Activated CD4-positive, alpha-beta T cell treated with anti-CD3 and anti-CD28 coated beads, Interleukin-2, amount 10 ng/mL, durations not matched to agents 24 days and 14 days (primary cell): ENCODE data around the gene PSMB9. TPM values are rescaled to one million over a fixed set of nuclear protein-coding genes. Genes with fewer than 3 reads are reported as not detected.

Experiments
- DNase-seq: peaks from one replicate; pipeline ENCODE4 v3.0.0; 2022
- H3K27ac Mint-ChIP-seq: one replicate; pipeline ENCODE4 v1.8.0; 2022; ENCODE audit warnings: mild to moderate bottlenecking, mixed read lengths
- H3K27me3 Mint-ChIP-seq: one replicate; pipeline ENCODE4 v1.8.0; 2022; ENCODE audit warnings: mixed read lengths
- H3K36me3 Mint-ChIP-seq: one replicate; pipeline ENCODE4 v1.8.0; 2022; ENCODE audit warnings: low read depth, mild to moderate bottlenecking, mixed read lengths
- H3K4me1 Mint-ChIP-seq: one replicate; pipeline ENCODE4 v1.8.0; 2021; ENCODE audit warnings: mixed read lengths
- H3K4me3 Mint-ChIP-seq: one replicate; pipeline ENCODE4 v1.8.0; 2022; ENCODE audit warnings: mild to moderate bottlenecking, moderate library complexity, mixed read lengths
- H3K9me3 Mint-ChIP-seq: one replicate; pipeline ENCODE4 v1.8.0; 2021; ENCODE audit warnings: mixed read lengths
- intact Hi-C: fragments of 100-400 bp; cut with micrococcal nuclease; formaldehyde crosslinking; loops from one replicate; pipeline ENCODE4 v1.15.1; 2023
- total RNA-seq: library from RNA; stranded (reverse); gene quantifications from 2 replicates; pipeline ENCODE4 v1.2.3, GENCODE V29; 2022

Gene PSMB9
- total RNA-seq, 1 donor from 2014 or later: 257 TPM

DNA sequence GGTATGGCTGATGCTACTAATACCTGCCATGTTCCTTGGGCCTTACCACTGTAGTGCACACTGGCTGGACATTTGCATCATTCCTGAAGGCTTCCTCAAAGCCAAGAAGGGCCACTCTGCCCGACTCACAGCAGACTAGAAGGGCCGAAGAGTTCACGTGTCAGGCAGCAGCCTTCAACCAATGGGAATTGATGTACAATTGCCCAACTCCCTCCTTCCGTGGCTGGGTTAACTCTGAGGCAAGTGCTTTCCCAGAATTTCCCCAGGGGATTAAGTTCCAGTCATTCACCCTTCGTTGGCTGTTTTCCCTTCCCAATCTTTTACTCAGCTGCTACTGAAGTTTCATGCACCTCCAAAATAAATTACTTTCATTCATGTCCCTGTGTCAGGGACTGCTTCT, 29.8 kb downstream of the PSMB9 start:
- no peak for DNase-seq
- Mint-ChIP-seq H3K9me3 (no peaks in the 10 kb centered on the region), H3K36me3 (peaks cover 14% of the 10 kb centered on the region), H3K27ac (no peak overlapping the region), H3K27me3 (peaks cover 5% of the 10 kb centered on the region), H3K4me3 (no peak overlapping the region), H3K4me1 (peaks cover 6% of the 10 kb centered on the region)
- intact Hi-C loops: no loop called here

DNA sequence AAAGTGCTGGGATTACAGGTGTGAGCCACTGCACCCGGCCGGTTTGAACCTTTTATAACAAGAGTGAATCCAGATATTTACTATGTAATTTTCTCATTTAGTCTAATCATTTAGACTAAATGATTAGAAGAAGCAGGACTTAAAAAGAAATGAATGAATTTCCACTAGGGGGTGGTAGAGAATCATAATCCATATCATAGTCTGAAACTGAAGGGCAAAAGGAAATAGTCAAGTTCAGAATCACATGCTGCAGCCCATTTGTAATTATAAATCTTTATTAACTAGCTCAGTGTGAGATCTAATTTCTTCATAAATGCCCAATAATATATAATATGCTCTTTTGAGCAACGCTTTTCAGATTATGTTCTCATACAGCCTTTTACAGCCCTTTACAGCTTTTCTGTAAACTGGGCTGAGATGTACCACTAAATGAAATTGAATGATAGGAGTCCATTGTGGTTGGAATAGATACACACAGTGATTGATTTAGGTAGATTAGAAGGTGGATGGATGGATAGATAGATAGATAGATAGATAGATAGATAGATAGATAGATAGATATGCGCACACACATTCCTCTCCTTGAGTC, 31.8 kb downstream of the PSMB9 start:
- H3K27me3 Mint-ChIP-seq: peaks cover 5% of the 10 kb centered on the region
- H3K36me3 Mint-ChIP-seq: peaks cover 1% of the 10 kb centered on the region
- H3K27ac Mint-ChIP-seq: no peak overlapping the region
- intact Hi-C loops: loop anchor here (1.0 to 5.0 kb wide), 4 partner anchors 47 to 192 kb away; partner anchors contain the start of genes HLA-DMA and HLA-DPB1
- no peak for DNase-seq
- H3K4me3 Mint-ChIP-seq: no peak overlapping the region
- H3K9me3 Mint-ChIP-seq: no peaks in the 10 kb centered on the region
- H3K4me1 Mint-ChIP-seq: peaks cover 6% of the 10 kb centered on the region

DNA sequence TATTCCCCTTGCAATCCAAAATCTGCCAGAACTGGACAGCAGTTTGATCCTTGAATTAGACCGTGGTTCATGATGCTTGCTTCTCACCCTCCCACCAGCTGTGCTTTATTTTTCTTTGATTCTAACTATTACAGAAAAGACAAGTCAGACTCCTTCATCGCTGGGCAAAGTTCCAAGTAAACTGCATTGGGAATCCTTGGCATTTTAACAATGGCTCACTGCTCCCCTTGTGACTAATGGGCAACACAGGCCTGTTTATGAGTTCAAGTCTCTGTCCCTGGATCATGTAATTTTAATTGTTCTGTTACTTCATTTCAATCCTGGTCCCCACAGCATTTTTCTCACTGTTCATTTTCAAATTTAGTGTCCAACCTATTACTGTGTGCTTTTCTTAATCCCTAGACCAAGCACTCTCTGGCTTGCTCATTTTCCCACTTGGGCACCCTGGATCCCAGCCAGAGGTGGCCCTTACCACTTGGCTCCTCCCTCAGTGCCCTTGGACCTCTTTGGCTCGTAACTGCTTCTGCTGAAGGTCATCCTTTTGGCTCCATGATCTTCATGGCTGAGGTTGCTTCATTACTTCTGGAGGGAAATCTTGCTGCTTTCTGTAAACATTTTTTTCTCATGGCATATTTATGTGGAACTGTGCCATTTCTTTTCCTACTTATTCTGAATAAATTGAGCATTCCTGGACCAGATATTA, 32.8 kb downstream of the PSMB9 start:
- H3K27me3 Mint-ChIP-seq: peaks cover 7% of the 10 kb centered on the region
- H3K27ac Mint-ChIP-seq: no peak overlapping the region
- H3K4me3 Mint-ChIP-seq: no peak overlapping the region
- no peaks in the 10 kb centered on the region for H3K36me3 Mint-ChIP-seq
- DNase-seq: no peak
- peaks cover 6% of the 10 kb centered on the region for H3K4me1 Mint-ChIP-seq
- H3K9me3 Mint-ChIP-seq: no peaks in the 10 kb centered on the region
- intact Hi-C loops: loop anchor here (5.0 kb wide), 2 partner anchors 45 to 190 kb away; partner anchors contain the start of gene HLA-DPB1

DNA sequence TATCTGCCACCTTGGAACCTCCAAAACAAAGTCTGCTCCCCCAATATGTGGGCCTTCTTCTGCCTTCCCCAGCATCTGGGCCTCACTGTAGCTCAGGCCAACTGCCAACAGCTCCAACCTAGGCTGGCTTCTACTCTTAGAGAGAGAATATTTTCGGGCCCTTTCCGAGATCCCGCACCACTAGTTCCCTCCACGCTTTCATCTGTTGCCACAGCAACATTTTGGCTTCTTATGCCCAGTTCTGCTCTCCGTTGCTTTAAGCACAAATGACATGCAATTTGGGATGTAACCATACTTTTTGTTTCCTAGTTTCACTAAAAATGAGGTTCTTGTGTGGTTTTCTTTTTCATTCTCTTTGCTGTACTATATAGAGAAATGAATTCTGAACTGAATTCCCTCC, 33.6 kb downstream of the PSMB9 start:
- Mint-ChIP-seq H3K27me3 (peaks cover 7% of the 10 kb centered on the region), H3K27ac (no peak overlapping the region), H3K4me3 (no peak overlapping the region), H3K36me3 (no peaks in the 10 kb centered on the region), H3K9me3 (no peaks in the 10 kb centered on the region), H3K4me1 (peaks cover 3% of the 10 kb centered on the region)
- DNase-seq: no peak
- intact Hi-C loops: loop anchor here (5.0 kb wide), 2 partner anchors 45 to 190 kb away; partner anchors contain the start of gene HLA-DPB1

DNA sequence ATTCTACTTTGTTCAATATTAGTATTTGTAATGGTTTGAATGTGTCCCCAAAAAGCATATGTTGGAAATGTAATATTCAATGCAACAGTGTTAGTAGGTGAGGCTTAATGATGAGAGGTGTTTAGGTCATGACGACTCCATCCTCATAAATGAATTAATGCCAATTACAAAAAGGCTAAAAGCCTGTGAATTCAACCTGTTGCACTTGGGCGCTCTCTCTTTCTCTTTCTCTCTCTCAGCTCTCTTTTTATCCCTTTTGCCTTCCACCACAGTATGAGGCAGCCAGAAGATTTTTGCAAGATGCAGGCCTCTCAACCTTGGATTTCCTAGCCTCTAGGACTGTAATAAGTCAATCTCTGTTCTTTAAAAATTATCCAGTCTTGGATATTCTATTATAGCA, 34.6 kb downstream of the PSMB9 start:
- intact Hi-C loops: loop anchor here (5.0 kb wide), 2 partner anchors 44 to 189 kb away; partner anchors contain the start of gene HLA-DPB1
- Mint-ChIP-seq H3K9me3 (no peaks in the 10 kb centered on the region), H3K27me3 (peaks cover 7% of the 10 kb centered on the region), H3K4me3 (no peak overlapping the region), H3K27ac (no peak overlapping the region), H3K36me3 (no peaks in the 10 kb centered on the region), H3K4me1 (peaks cover 7% of the 10 kb centered on the region)
- no peak for DNase-seq

DNA sequence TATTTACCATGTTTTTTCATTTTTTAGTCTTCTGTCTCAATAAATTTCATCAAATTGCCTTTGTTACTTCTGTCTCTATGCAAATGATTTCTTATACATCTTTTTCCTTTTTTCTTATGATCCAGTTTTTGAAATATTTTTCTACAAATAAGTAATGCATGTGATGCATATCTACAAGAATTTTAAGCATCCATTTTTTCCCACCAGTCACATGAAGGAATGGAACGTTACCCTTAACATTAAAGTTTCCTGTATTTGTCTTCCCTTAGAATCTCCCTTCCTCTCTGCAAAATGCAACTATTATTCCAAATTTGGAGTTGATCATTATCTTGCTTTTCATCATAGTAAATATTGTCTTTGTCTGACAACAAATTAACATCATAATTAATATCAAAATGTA, 35.5 kb downstream of the PSMB9 start:
- H3K36me3 Mint-ChIP-seq: no peaks in the 10 kb centered on the region
- intact Hi-C loops: loop anchor here (5.0 kb wide), 2 partner anchors 43 to 188 kb away; partner anchors contain the start of gene HLA-DPB1
- H3K27ac Mint-ChIP-seq: no peak overlapping the region
- peaks cover 10% of the 10 kb centered on the region for H3K4me1 Mint-ChIP-seq
- DNase-seq: no peak
- peaks cover 7% of the 10 kb centered on the region for H3K27me3 Mint-ChIP-seq
- no peak overlapping the region for H3K4me3 Mint-ChIP-seq
- H3K9me3 Mint-ChIP-seq: no peaks in the 10 kb centered on the region

DNA sequence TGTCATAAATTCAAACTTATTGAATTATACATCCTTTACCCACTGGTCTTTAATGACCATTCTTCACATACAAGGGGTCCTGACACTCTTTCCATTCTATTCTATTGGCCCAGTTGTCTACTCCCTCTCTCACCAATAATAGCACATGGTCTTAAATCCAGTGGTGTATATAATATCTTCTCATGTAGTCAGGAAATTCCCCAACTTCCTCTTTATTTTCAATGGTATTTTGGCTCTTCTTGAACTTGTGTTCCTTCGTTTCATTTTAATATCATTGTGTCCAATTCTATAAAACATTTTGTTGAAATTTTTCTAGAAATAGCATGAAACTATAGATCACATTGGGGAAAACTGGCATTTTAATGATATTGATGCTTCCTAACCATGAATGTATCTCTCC, 36.8 kb downstream of the PSMB9 start:
- intact Hi-C loops: no loop called here
- DNase-seq: no peak
- Mint-ChIP-seq H3K36me3 (no peaks in the 10 kb centered on the region), H3K4me1 (peaks cover 21% of the 10 kb centered on the region), H3K4me3 (no peak overlapping the region), H3K27me3 (peaks cover 7% of the 10 kb centered on the region), H3K9me3 (no peaks in the 10 kb centered on the region), H3K27ac (no peak overlapping the region)

DNA sequence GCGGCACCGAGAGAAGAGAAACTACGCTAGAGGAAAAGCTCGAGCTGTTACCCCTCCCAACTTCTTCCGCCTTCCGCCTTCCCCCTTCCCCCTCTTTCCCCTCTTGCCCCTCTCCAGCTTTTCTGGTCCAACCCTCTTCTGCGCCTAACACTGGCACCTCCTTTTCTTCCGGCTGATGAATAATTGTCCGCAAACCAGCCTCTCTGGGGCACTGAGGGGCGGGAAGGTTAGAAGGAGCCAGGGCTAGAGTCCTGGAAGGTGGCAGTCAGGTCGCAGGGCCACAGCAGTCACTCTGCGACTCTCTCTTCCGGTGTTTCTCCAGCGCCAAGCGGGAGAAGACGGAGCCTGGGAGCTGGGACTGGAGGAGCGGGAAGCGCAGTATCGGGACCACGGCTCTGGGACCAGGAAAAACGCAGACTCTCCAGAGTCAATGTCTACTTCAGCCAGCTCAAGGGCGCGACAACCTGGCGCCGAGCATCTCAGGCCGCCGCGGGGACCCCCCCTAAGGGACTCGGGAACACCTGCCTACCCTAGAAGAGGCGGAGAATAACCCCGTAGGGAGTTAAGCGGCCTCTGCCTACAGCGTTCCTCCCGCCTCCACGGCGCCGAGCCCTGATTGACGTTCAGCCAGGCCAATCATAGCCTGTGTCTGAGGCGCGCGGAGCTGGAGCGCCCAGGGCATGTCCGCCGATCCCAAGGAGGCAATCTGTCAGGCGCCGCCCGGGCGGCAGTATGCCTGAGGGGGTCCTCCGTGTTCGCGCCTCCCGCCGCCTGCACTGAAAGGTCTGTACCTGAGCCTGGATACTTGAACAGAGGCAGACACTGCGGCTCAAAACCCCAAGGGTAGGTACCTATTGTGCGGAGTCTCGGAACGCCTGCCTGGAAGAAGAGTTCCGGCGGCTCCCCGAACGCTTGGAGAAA, 40.4 kb downstream of the PSMB9 start:
- peaks cover 4% of the 10 kb centered on the region for H3K36me3 Mint-ChIP-seq
- H3K27me3 Mint-ChIP-seq: peaks cover 2% of the 10 kb centered on the region
- H3K4me1 Mint-ChIP-seq: peaks cover 37% of the 10 kb centered on the region
- DNase-seq: peak; percentile 99
- peak overlapping the region; percentile 92 for H3K27ac Mint-ChIP-seq
- H3K9me3 Mint-ChIP-seq: no peaks in the 10 kb centered on the region
- H3K4me3 Mint-ChIP-seq: peak overlapping the region; percentile 99
- intact Hi-C loops: loop anchor here (1.0 kb wide), 3 partner anchors 47 to 74 kb away; partner anchors contain the start of genes BRD2, HLA-DMA and HLA-DMB

DNA sequence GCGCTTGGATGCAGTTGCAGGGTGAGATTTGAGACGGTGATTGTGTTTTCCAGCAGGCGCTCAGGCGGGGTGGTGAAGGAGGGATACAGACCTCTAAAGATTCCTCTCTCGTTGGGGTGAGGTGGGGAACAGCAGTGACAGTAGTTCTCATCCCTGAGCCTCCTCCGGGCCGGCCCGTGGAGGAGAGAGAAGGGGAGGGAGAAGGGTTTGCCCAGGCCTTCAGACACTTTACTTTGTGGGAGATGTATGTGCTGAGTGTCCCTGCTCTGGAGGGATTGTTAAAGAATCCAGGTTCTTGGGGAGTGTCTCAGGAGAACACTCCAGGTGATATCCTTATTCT, 41.0 kb downstream of the PSMB9 start:
- peaks cover 4% of the 10 kb centered on the region for H3K36me3 Mint-ChIP-seq
- peaks cover 37% of the 10 kb centered on the region for H3K4me1 Mint-ChIP-seq
- DNase-seq: no peak
- no peaks in the 10 kb centered on the region for H3K9me3 Mint-ChIP-seq
- H3K4me3 Mint-ChIP-seq: peak overlapping the region; percentile 99
- intact Hi-C loops: no loop called here
- H3K27ac Mint-ChIP-seq: peak overlapping the region; percentile 92
- H3K27me3 Mint-ChIP-seq: peaks cover 2% of the 10 kb centered on the region

DNA sequence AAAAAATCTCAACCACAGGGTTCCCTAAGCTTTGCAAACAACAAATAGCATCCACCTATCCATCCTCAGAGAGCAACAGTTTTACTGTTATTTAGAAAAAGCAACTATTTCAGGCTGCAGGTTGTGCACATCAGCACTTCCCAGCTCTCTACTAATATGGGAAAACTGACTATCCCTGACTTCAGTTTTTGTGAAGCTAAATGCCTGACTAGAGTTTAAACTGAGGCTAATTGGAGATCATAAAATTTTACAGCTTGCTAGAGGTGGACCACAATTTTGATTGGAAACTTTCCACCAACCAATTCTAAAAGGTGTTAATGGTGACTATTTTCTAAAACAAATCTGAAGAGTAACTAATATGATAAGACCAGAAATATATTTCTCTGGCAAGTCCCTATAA, 50.0 kb downstream of the PSMB9 start:
- peaks cover 5% of the 10 kb centered on the region for H3K36me3 Mint-ChIP-seq
- DNase-seq: peak; percentile 14
- no peaks in the 10 kb centered on the region for H3K9me3 Mint-ChIP-seq
- no peaks in the 10 kb centered on the region for H3K4me1 Mint-ChIP-seq
- H3K4me3 Mint-ChIP-seq: no peak overlapping the region
- H3K27me3 Mint-ChIP-seq: peaks cover 6% of the 10 kb centered on the region
- H3K27ac Mint-ChIP-seq: no peak overlapping the region
- intact Hi-C loops: no loop called here

DNA sequence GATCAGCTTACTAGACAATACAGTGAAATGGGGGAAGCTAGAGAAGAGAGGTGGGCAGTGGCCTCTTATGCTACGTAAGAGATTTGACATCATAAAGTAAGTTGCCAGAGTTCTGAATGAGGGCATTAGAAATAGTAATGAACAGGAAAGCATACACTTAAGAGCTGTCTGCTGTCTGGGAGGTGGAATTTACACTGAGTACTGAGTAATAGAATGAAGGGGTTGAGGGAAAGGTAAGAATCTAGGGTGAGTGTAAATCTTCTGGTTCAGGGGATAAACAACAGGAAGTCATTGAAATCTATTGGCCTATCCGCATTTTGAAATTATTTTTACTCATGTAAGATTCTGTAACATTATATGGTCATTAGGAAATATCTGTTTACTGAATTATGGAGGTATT, 51.1 kb downstream of the PSMB9 start:
- DNase-seq: peak; percentile 19
- H3K36me3 Mint-ChIP-seq: peaks cover 5% of the 10 kb centered on the region
- H3K4me1 Mint-ChIP-seq: no peaks in the 10 kb centered on the region
- H3K4me3 Mint-ChIP-seq: no peak overlapping the region
- H3K9me3 Mint-ChIP-seq: no peaks in the 10 kb centered on the region
- peaks cover 10% of the 10 kb centered on the region for H3K27me3 Mint-ChIP-seq
- no peak overlapping the region for H3K27ac Mint-ChIP-seq
- intact Hi-C loops: no loop called here

DNA sequence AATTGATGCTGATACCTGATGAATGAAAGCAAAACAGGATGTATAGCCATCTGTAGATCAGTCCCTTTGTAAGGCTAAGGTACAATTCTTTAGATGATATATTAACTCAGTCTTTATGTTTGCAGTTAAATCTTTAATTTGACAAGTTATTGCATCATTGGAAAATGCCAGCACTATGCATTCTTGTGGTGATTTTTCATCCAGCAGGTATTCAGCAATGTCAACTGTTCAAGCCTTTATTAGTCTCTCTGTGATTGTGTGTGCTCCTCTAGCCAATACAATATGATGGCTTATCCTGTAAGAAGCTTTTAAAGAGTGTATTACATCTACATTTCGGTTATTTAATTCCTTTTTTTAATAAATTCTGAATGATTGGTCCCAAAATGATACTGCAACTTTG, 52.5 kb downstream of the PSMB9 start:
- H3K9me3 Mint-ChIP-seq: no peaks in the 10 kb centered on the region
- no peak overlapping the region for H3K4me3 Mint-ChIP-seq
- H3K27ac Mint-ChIP-seq: no peak overlapping the region
- no peak for DNase-seq
- intact Hi-C loops: no loop called here
- no peaks in the 10 kb centered on the region for H3K36me3 Mint-ChIP-seq
- H3K27me3 Mint-ChIP-seq: peaks cover 14% of the 10 kb centered on the region
- no peaks in the 10 kb centered on the region for H3K4me1 Mint-ChIP-seq

DNA sequence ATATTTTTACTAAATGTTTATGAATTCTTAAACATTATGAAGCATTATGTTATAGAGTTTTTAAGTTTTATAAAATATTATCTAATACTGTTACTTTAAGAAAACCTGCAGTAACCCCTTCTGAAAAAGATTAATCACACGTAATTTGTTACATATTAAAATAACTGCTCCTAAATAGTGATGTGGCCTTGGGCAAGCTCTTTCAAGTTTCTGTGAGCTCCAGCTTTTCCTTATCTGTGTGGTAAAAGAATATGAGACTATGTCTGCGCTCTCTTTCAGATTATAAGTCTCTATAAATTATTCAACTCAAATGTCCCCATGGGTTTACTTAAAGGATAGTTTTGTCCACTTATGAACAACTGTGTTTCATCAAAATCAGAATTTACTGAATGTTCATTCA, 54.9 kb downstream of the PSMB9 start:
- H3K36me3 Mint-ChIP-seq: no peaks in the 10 kb centered on the region
- no peak overlapping the region for H3K27ac Mint-ChIP-seq
- no peak overlapping the region for H3K4me3 Mint-ChIP-seq
- H3K4me1 Mint-ChIP-seq: no peaks in the 10 kb centered on the region
- intact Hi-C loops: no loop called here
- no peak for DNase-seq
- H3K27me3 Mint-ChIP-seq: peaks cover 28% of the 10 kb centered on the region
- H3K9me3 Mint-ChIP-seq: no peaks in the 10 kb centered on the region
